PC-3 (cell line): ENCODE data around the gene ZNF146. TPM values are rescaled to one million over a fixed set of nuclear protein-coding genes. Genes with fewer than 3 reads are reported as not detected.

Experiments
- ATAC-seq: fragments of 200-7000 bp; cut with Tn5 transposase; 2 replicates; pipeline ENCODE4 v1.9.1; 2020; ENCODE audit warnings: mild to moderate bottlenecking, moderate library complexity
- BruUV-seq: library from RNA; stranded (reverse); fragments of 400-500 nt; replicated peaks from 2 replicates; lab custom pipeline; 2021; lab: Mats Ljungman, UMichigan
- CTCF ChIA-PET: fragments of 300-600 bp; sonication (Branson Sonifier 250); formaldehyde crosslinking; loops from one replicate; lab custom pipeline; 2022; ENCODE audit warnings: antibody characterized with exemption; lab: Charles Lee
- POLR2A ChIA-PET: fragments of 300-600 bp; sonication (Branson Sonifier 250); formaldehyde crosslinking; loops from one replicate; lab custom pipeline; 2022; ENCODE audit warnings: antibody characterized with exemption; ENCODE audit not compliant: unreplicated experiment; lab: Charles Lee
- DNase-seq: peaks from one replicate; pipeline ENCODE4 v3.0.0-alpha.2; 2015
- H2AFZ ChIP-seq: fragments of 300-600 bp; sonication (generic); 2 replicates; pipeline ENCODE4 v1.6.0; 2016; ENCODE audit warnings: antibody characterized with exemption, low read length
- H3F3A ChIP-seq: fragments of 300-600 bp; sonication (generic); one replicate; pipeline ENCODE4 v1.6.0; 2017; ENCODE audit warnings: antibody characterized with exemption, low read length, control low read depth, mild to moderate bottlenecking; ENCODE audit not compliant: unreplicated experiment
- H3K27ac ChIP-seq: fragments of 300-600 bp; sonication (generic); 2 replicates; pipeline ENCODE4 v1.5.1; 2016; ENCODE audit warnings: mild to moderate bottlenecking, low read length
- H3K27me3 ChIP-seq: fragments of 300-600 bp; sonication (generic); 2 replicates; pipeline ENCODE4 v1.6.1; 2016; ENCODE audit warnings: low read length, mixed read lengths
- H3K36me3 ChIP-seq: fragments of 300-600 bp; sonication (generic); 2 replicates; pipeline ENCODE4 v1.6.1; 2016; ENCODE audit warnings: low read depth, mixed run types, low read length, mixed read lengths
- H3K4me1 ChIP-seq: fragments of 300-600 bp; sonication (generic); 2 replicates; pipeline ENCODE4 v1.5.1; 2016; ENCODE audit warnings: low read length; ENCODE audit not compliant: insufficient read depth
- H3K4me2 ChIP-seq: fragments of 300-600 bp; sonication (generic); 2 replicates; pipeline ENCODE4 v1.6.0; 2016; ENCODE audit warnings: low read length
- H3K4me3 ChIP-seq: fragments of 300-600 bp; sonication (generic); 2 replicates; pipeline ENCODE4 v1.5.1; 2016; ENCODE audit warnings: mild to moderate bottlenecking, low read length, mixed read lengths
- H3K79me2 ChIP-seq: fragments of 300-600 bp; sonication (generic); 2 replicates; pipeline ENCODE4 v1.6.1; 2017; ENCODE audit warnings: low read length, mixed read lengths
- H3K9ac ChIP-seq: fragments of 300-600 bp; sonication (generic); 2 replicates; pipeline ENCODE4 v1.6.0; 2016; ENCODE audit warnings: mild to moderate bottlenecking, low read length
- H3K9me2 ChIP-seq: fragments of 300-600 bp; sonication (generic); replicated peaks from 2 replicates; pipeline ENCODE4 v1.6.1; 2016; ENCODE audit warnings: mixed run types, low read length, mixed read lengths
- H3K9me3 ChIP-seq: fragments of 300-600 bp; sonication (generic); 2 replicates; pipeline ENCODE4 v1.6.1; 2016; ENCODE audit warnings: low read length, mixed read lengths
- H4K20me1 ChIP-seq: fragments of 300-600 bp; sonication (generic); 2 replicates; pipeline ENCODE4 v1.6.1; 2016; ENCODE audit warnings: low read length, mixed read lengths
- CTCF ChIP-seq: fragments of 300-600 bp; sonication (generic); conservative IDR thresholded peaks from 2 replicates; pipeline ENCODE4 v1.5.1; 2017; ENCODE audit warnings: antibody characterized with exemption, low read depth, mild to moderate bottlenecking, low read length
- EZH2 ChIP-seq: fragments of 300-600 bp; sonication (generic); IDR thresholded peaks from one replicate; pipeline ENCODE4 v1.6.1; 2017; ENCODE audit warnings: antibody characterized with exemption, mild to moderate bottlenecking, low read length; ENCODE audit not compliant: unreplicated experiment
- EZH2phosphoT487 ChIP-seq: fragments of 300-600 bp; sonication (generic); IDR thresholded peaks from 2 replicates; pipeline ENCODE4 v1.6.1; 2018; ENCODE audit warnings: mild to moderate bottlenecking, antibody characterized with exemption, low read length, borderline replicate concordance
- intact Hi-C: fragments of 100-400 bp; cut with micrococcal nuclease; formaldehyde crosslinking; loops from 2 replicates; pipeline ENCODE4 v1.9.0; 2023
- total RNA-seq: library from RNA; depleted of rRNA; stranded (reverse); fragments of >200 nt; gene quantifications from 2 replicates; pipeline ENCODE4 v1.2.3, GENCODE V29; 2014

The ZNF146 gene
- total RNA-seq, 1 experiment from 2014 or later = 78.4 TPM

DNA sequence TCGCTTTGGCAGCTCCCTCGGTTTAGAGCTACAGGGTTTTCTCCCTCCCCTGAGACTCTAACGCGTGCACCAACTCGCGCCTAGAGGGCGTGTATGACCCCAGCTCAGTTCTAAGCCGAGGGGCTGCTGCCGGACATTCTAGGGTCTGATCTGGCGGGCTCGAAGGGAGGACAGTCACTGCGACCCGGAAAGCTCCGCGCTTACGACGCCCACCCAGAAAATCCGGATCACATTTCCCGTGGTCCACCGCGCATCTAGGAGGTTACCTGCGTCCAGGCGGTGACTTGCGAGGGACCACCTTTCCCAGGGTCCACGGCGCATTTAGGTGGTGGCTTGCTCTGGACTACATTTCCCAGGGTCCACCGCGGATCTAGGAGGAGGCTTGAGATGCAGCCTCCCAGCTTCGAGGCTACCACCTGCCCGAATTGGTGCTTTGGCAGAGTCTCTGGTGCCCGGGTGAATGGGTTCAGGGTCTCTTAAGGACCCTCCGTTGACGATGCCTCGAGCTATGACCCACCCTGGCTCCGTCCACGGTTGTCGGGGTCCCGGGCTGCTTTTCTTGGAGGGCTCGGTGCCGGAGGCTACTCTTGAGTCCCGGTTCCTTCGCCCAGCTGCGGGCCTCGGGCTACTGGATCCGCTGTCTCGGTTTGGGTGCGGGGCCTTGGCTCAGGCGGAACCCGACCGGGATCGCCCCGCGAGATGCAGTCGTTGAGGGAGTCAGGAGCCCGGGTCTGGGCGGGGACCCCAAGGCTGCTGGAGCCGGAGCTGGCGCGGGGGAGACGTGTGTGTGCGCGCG lies 30.5 kb downstream of the ZNF146 start:
- no peak for DNase-seq
- ChIA-PET POLR2A (no interaction called here), CTCF (no interaction called here)
- no peaks in the 10 kb centered on the region for H3K79me2 ChIP-seq
- H4K20me1 ChIP-seq = no peaks in the 10 kb centered on the region
- no peak overlapping the region for H3K9ac ChIP-seq
- BruUV-seq = no TSS peak
- no peak overlapping the region for H3K4me2 ChIP-seq
- H2AFZ ChIP-seq = no peak overlapping the region
- no peak overlapping the region for H3K4me3 ChIP-seq
- ATAC-seq = no peak
- no peaks in the 10 kb centered on the region for H3K9me2 ChIP-seq
- H3K36me3 ChIP-seq = no peaks in the 10 kb centered on the region
- no peak overlapping the region for H3K27ac ChIP-seq
- TF ChIP-seq EZH2 = no peak
- no peak for TF ChIP-seq EZH2phosphoT487
- no peak for TF ChIP-seq CTCF
- H3K4me1 ChIP-seq = no peaks in the 10 kb centered on the region
- H3K27me3 ChIP-seq = no peaks in the 10 kb centered on the region
- no peaks in the 10 kb centered on the region for H3K9me3 ChIP-seq
- intact Hi-C loops = no loop called here
- no peaks in the 10 kb centered on the region for H3F3A ChIP-seq

DNA sequence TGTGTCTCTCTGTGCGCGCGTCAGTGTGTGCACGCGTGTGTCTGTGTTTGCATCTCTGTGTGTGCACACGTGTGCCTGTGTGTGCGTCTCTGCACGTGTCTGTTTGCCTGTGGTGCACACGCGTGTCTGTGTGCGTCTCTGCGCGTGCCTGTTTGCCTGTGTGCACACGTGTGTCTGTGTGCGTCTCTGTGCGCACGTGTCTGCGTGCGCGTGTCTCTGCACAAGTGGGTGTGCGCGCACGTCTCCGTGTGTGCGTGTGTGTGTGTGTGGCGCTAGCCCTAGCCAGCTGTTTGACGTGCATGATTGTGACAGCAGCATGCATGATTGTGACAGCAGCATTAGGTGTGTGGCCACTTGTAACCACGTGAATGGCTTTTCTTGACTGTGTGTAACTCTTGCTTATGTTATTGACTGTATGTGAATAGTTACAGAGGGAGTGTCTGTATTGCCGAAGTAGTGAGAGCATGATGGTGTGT lies 31.1 kb downstream of the ZNF146 start:
- Histone ChIP-seq H3F3A (no peaks in the 10 kb centered on the region), H3K4me3 (no peak overlapping the region), H3K9ac (no peak overlapping the region), H3K9me3 (no peaks in the 10 kb centered on the region), H3K79me2 (no peaks in the 10 kb centered on the region), H3K4me2 (no peak overlapping the region), H3K4me1 (no peaks in the 10 kb centered on the region), H3K9me2 (no peaks in the 10 kb centered on the region), H3K36me3 (no peaks in the 10 kb centered on the region), H2AFZ (no peak overlapping the region), H4K20me1 (no peaks in the 10 kb centered on the region), H3K27me3 (no peaks in the 10 kb centered on the region), H3K27ac (no peak overlapping the region)
- intact Hi-C loops = no loop called here
- ATAC-seq (no peak), DNase-seq (no peak)
- POLR2A ChIA-PET = no interaction called here
- no peak for TF ChIP-seq EZH2
- TF ChIP-seq CTCF = no peak
- TF ChIP-seq EZH2phosphoT487 = no peak
- CTCF ChIA-PET = no interaction called here
- no TSS peak for BruUV-seq

GRCh38 chr19:36252047-36252446 lies 37.1 kb downstream of the ZNF146 start:
- BruUV-seq = no TSS peak
- no peaks in the 10 kb centered on the region for H3K27me3 ChIP-seq
- DNase-seq = no peak
- ATAC-seq = no peak
- H2AFZ ChIP-seq = no peak overlapping the region
- intact Hi-C loops = no loop called here
- POLR2A ChIA-PET = no interaction called here
- H3K4me1 ChIP-seq = no peaks in the 10 kb centered on the region
- no peak overlapping the region for H3K27ac ChIP-seq
- no peaks in the 10 kb centered on the region for H3K9me3 ChIP-seq
- CTCF ChIA-PET = no interaction called here
- H3K9ac ChIP-seq = no peak overlapping the region
- no peaks in the 10 kb centered on the region for H3K9me2 ChIP-seq
- H4K20me1 ChIP-seq = no peaks in the 10 kb centered on the region
- H3K4me3 ChIP-seq = no peak overlapping the region
- H3K4me2 ChIP-seq = no peak overlapping the region
- no peaks in the 10 kb centered on the region for H3K36me3 ChIP-seq
- H3F3A ChIP-seq = no peaks in the 10 kb centered on the region
- TF ChIP-seq CTCF = no peak
- no peak for TF ChIP-seq EZH2phosphoT487
- TF ChIP-seq EZH2 = no peak
- no peaks in the 10 kb centered on the region for H3K79me2 ChIP-seq
